HG03108 (cell line): ENCODE data around the gene TRIP13.
"Not testable (repeated sequence)": the region's sequence is repeated elsewhere in the genome, so short reads cannot be mapped to it uniquely, and the experiment has no call there.

Source experiments
- ATAC-seq: cut with Tn5 transposase; IDR thresholded peaks from one replicate; pipeline ENCODE4 v1.9.1; 2021; ENCODE audit warnings: moderate library complexity; ENCODE audit not compliant: unreplicated experiment

TRIP13 gene

GRCh38 chr5:889075-889710 is 3.5 kb upstream of the TRIP13 start:
- ATAC-seq = no peak

- no peak for ATAC-seq
These were observed 1.4 kb upstream of the TRIP13 start for GRCh38 chr5:891117-891836.

- no peak for ATAC-seq
These were observed 769 bp upstream of the TRIP13 start for GRCh38 chr5:891837-892393.

GRCh38 chr5:893137-893506 is 438 bp downstream of the TRIP13 start:
- ATAC-seq = peak; percentile 2

GRCh38 chr5:893711-894110 is 1.0 kb downstream of the TRIP13 start:
- no peak for ATAC-seq

GRCh38 chr5:900781-901180 is 8.1 kb downstream of the TRIP13 start:
- ATAC-seq = no peak

- ATAC-seq = no peak
These were observed 9.6 kb downstream of the TRIP13 start for GRCh38 chr5:902129-902916.

- no peak for ATAC-seq
These were observed 11.0 kb downstream of the TRIP13 start for GRCh38 chr5:903756-904096.

GRCh38 chr5:905139-905642 is 12.5 kb downstream of the TRIP13 start:
- ATAC-seq = no peak

GRCh38 chr5:907366-907910 is 14.8 kb downstream of the TRIP13 start:
- ATAC-seq = no peak

GRCh38 chr5:908172-908571 is 15.5 kb downstream of the TRIP13 start:
- ATAC-seq = no peak

GRCh38 chr5:909086-909485 is 16.4 kb downstream of the TRIP13 start:
- no peak for ATAC-seq

GRCh38 chr5:909994-910768 is 17.5 kb downstream of the TRIP13 start:
- no peak for ATAC-seq

- ATAC-seq = no peak
These were observed 18.1 kb downstream of the TRIP13 start for GRCh38 chr5:910769-911160.

- ATAC-seq = no peak
These were observed 18.9 kb downstream of the TRIP13 start for GRCh38 chr5:911601-912000.

- ATAC-seq = no peak
These were observed 19.8 kb downstream of the TRIP13 start for GRCh38 chr5:912280-913091.

- ATAC-seq = no peak
These were observed 21.5 kb downstream of the TRIP13 start for GRCh38 chr5:914174-914573.

GRCh38 chr5:914612-915011 is 21.9 kb downstream of the TRIP13 start:
- no peak for ATAC-seq

GRCh38 chr5:915346-915745 is 22.7 kb downstream of the TRIP13 start:
- not testable (repeated sequence) for ATAC-seq

GRCh38 chr5:915946-916345 is 23.3 kb downstream of the TRIP13 start:
- no peak for ATAC-seq
